HepG2 (cell line): ENCODE measurements around the gene RDM1. TPM values are rescaled to one million over a fixed set of nuclear protein-coding genes. Genes with fewer than 3 reads are reported as not detected.

Experiments
- ATAC-seq: fragments of 200-7000 bp; cut with Tn5 transposase; 3 replicates; pipeline ENCODE4 v1.9.1; 2020; ENCODE audit warnings: mild to moderate bottlenecking, moderate library complexity
- BruUV-seq: library from RNA; stranded (reverse); fragments of 400-500 nt; replicated peaks from 2 replicates; lab custom pipeline; 2021; lab: Mats Ljungman, UMichigan
- CTCF ChIA-PET: fragments of 300-600 bp; formaldehyde crosslinking; extraction: SDS; loops from one replicate; lab custom pipeline; 2021; ENCODE audit warnings: low total read pairs, inconsistent platforms, low intra/inter-chr PET ratio; lab: Yijun Ruan, JAX
- POLR2A ChIA-PET: fragments of 350-600 bp; sonication (Branson Sonifier 250); formaldehyde crosslinking; loops from one replicate; lab custom pipeline; 2020; ENCODE audit warnings: antibody characterized with exemption, inconsistent platforms; lab: Yijun Ruan, JAX
- DNase-seq: peaks from one replicate; pipeline ENCODE4 v3.0.0-alpha.2; 2015; ENCODE audit warnings: low spot score
- FAIRE-seq: peaks from 3 replicates; lab custom pipeline; 2011; peaks lifted over from hg19 to GRCh38; lab: Jason Lieb, UNC
- H2AFZ ChIP-seq: one replicate; pipeline ENCODE4 v1.6.1; 2011; ENCODE audit warnings: low read length, inconsistent platforms
- H3K27ac ChIP-seq: fragments of 300-600 bp; 3 replicates; pipeline ENCODE4 v1.8.0; 2011; ENCODE audit warnings: mixed run types, mild to moderate bottlenecking, mixed read lengths, low read length, inconsistent platforms; ENCODE audit not compliant: insufficient read depth; ENCODE audit errors: extremely low read length
- H3K27me3 ChIP-seq, 2 experiments: fragments of 200-600 bp in 1 of 2; 2 replicates in 1 of 2; 3 replicates in 1 of 2; pipeline versions ENCODE4 v1.6.0 to v1.8.0; 2011; ENCODE audit warnings: low read length in 2 of 2, mild to moderate bottlenecking in 2 of 2, moderate library complexity in 2 of 2, inconsistent platforms in 1 of 2; ENCODE audit not compliant: insufficient read depth in 2 of 2, control insufficient read depth in 1 of 2
- H3K36me3 ChIP-seq, 2 experiments: fragments of 200-600 bp in 1 of 2; replicated peaks in 1 of 2; 2 replicates in 1 of 2; 3 replicates in 1 of 2; pipeline versions ENCODE4 v1.5.1 to v1.8.0; 2011; ENCODE audit warnings: low read length in 2 of 2, inconsistent platforms in 1 of 2; ENCODE audit not compliant: insufficient read depth in 2 of 2, control insufficient read depth in 1 of 2
- H3K4me1 ChIP-seq: 2 replicates; pipeline ENCODE4 v1.5.1; 2012; ENCODE audit warnings: low read length, inconsistent platforms; ENCODE audit not compliant: insufficient read depth
- H3K4me2 ChIP-seq: 2 replicates; pipeline ENCODE4 v1.6.0; 2011; ENCODE audit warnings: low read depth, low read length, inconsistent platforms
- H3K4me3 ChIP-seq, 3 experiments: fragments of 200-600 bp in 1 of 3; sonication (generic), shearing (Covaris generic) in 1 of 3; replicated peaks in 1 of 3; 2 replicates each; pipeline ENCODE4 v1.5.1; 2011 to 2016; ENCODE audit warnings: low read length in 3 of 3, inconsistent platforms in 2 of 3, low read depth in 2 of 3, mild to moderate bottlenecking in 2 of 3, control low read depth in 1 of 3, mixed read lengths in 1 of 3; ENCODE audit not compliant: insufficient read depth in 1 of 3
- H3K79me2 ChIP-seq: one replicate; pipeline ENCODE4 v1.6.1; 2011; ENCODE audit warnings: low read length, inconsistent platforms; ENCODE audit not compliant: insufficient read depth
- H3K9ac ChIP-seq: 2 replicates; pipeline ENCODE4 v1.6.0; 2011; ENCODE audit warnings: mild to moderate bottlenecking, low read depth, low read length, inconsistent platforms; ENCODE audit not compliant: insufficient read depth
- H3K9me3 ChIP-seq: 2 replicates; pipeline ENCODE4 v1.5.1; 2012; ENCODE audit warnings: mild to moderate bottlenecking, low read length
- H4K20me1 ChIP-seq: 2 replicates; pipeline ENCODE4 v1.6.0; 2011; ENCODE audit warnings: inconsistent platforms, mild to moderate bottlenecking, low read length, moderate library complexity; ENCODE audit not compliant: insufficient read depth
- BRCA1 ChIP-seq: sonication (generic); formaldehyde crosslinking; IDR thresholded peaks from 2 replicates; pipeline ENCODE4 v1.4.0; 2020; ENCODE audit warnings: missing genetic modification reagents
- CCDC6 ChIP-seq: sonication (generic); formaldehyde crosslinking; IDR thresholded peaks from 2 replicates; pipeline ENCODE4 v1.8.1; 2022; ENCODE audit warnings: mild to moderate bottlenecking, missing genetic modification reagents, moderate library complexity
- CREB3 ChIP-seq: sonication (generic); formaldehyde crosslinking; IDR thresholded peaks from 2 replicates; pipeline ENCODE4 v1.5.0; 2020; ENCODE audit warnings: missing genetic modification reagents
- FOXK2 ChIP-seq: fragments of 450-650 bp; IDR thresholded peaks from 2 replicates; pipeline ENCODE4 v1.6.1; 2016
- MIER3 ChIP-seq: IDR thresholded peaks from 2 replicates; pipeline ENCODE4 v1.6.1; 2016; ENCODE audit warnings: missing compliant biosample characterization, borderline replicate concordance
- MTA1 ChIP-seq: sonication (generic); formaldehyde crosslinking; IDR thresholded peaks from 2 replicates; pipeline ENCODE4 v1.4.0; 2020; ENCODE audit warnings: missing genetic modification reagents, mild to moderate bottlenecking, borderline replicate concordance
- PCBP2 ChIP-seq: fragments of 200-400 bp; formaldehyde crosslinking; optimal IDR thresholded peaks from 2 replicates; pipeline ENCODE3; 2018; ENCODE audit warnings: low read length, low read depth; ENCODE audit not compliant: poor library complexity, severe bottlenecking
- SIX1 ChIP-seq: sonication (generic); formaldehyde crosslinking; IDR thresholded peaks from 2 replicates; pipeline ENCODE4 v1.4.0; 2020; ENCODE audit warnings: missing genetic modification reagents, borderline replicate concordance
- SRSF9 ChIP-seq: fragments of 200-400 bp; formaldehyde crosslinking; IDR thresholded peaks from 2 replicates; pipeline ENCODE4 v1.6.1; 2018; ENCODE audit warnings: borderline replicate concordance, mild to moderate bottlenecking, low read depth, low read length; ENCODE audit not compliant: insufficient read depth, poor library complexity, severe bottlenecking
- TARDBP ChIP-seq: sonication (generic); formaldehyde crosslinking; IDR thresholded peaks from 2 replicates; pipeline ENCODE4 v1.8.0; 2022; ENCODE audit warnings: mild to moderate bottlenecking, missing genetic modification reagents
- TCF12 ChIP-seq, 2 experiments: fragments of 450-650 bp in 1 of 2; sonication (generic) in 1 of 2; formaldehyde crosslinking in 1 of 2; IDR thresholded peaks; 2 replicates each; pipeline versions ENCODE4 v1.6.1 to v1.8.0; 2017 to 2022; ENCODE audit warnings: antibody characterized with exemption in 1 of 2, mild to moderate bottlenecking in 1 of 2, missing genetic modification reagents in 1 of 2, moderate library complexity in 1 of 2
- ZBTB1 ChIP-seq: sonication (generic); formaldehyde crosslinking; IDR thresholded peaks from 2 replicates; pipeline ENCODE4 v1.4.0; 2020; ENCODE audit warnings: missing genetic modification reagents, borderline replicate concordance
- ZNF720 ChIP-seq: sonication (generic); formaldehyde crosslinking; IDR thresholded peaks from 2 replicates; pipeline ENCODE4 v1.4.0; 2020; ENCODE audit warnings: missing genetic modification reagents
- ZSCAN12 ChIP-seq: sonication (generic); formaldehyde crosslinking; IDR thresholded peaks from 2 replicates; pipeline ENCODE4 v1.9.0; 2021; ENCODE audit warnings: mild to moderate bottlenecking, missing genetic modification reagents
- WGBS: methylation state at CpG from one replicate; pipeline ENCODE4 v1.1.6; 2017; ENCODE audit warnings: low lambda C conversion rate; 5-methylcytosine and 5-hydroxymethylcytosine counted together
- in situ Hi-C: cut with HindIII; loops from 2 replicates; pipeline ENCODE4 v1.10.0; 2017; ENCODE audit warnings: low pct_unique_long_range_greater_than_20kb; ENCODE audit not compliant: extremely low pct_ligation_motif_present
- intact Hi-C: fragments of 100-400 bp; cut with micrococcal nuclease; formaldehyde crosslinking; loops from one replicate; pipeline ENCODE4 v1.10.0; 2022; ENCODE audit not compliant: unreplicated experiment
- polyA plus RNA-seq, 8 experiments: library from polyadenylated mRNA; depleted of rRNA in 3 of 8; stranded (reverse) in 7 of 8; unstranded in 1 of 8; fragments of >200 nt; fragmentation: Illumina TruSeq in 4 of 8; extraction: Trizol in 4 of 8; gene quantifications; 2 replicates each; pipeline versions ENCODE4 v1.2.1 to v1.2.3, GENCODE V29; 2011 to 2016; ENCODE audit warnings: low read depth in 4 of 8, missing spikeins in 1 of 8, mixed read lengths in 1 of 8; ENCODE audit not compliant: insufficient read depth in 1 of 8
- total RNA-seq, 5 experiments: library from RNA; depleted of rRNA; stranded (reverse); fragments of >200 nt; fragmentation: Illumina TruSeq; extraction: Trizol; gene quantifications; 2 replicates each; pipeline ENCODE4 v1.2.3, GENCODE V29; 2016; ENCODE audit warnings: low read depth in 1 of 5
- TF ChIP-seq, protein P1 (sequence below), 2 experiments: sonication (generic) in 1 of 2; formaldehyde crosslinking in 1 of 2; IDR thresholded peaks; 2 replicates each; pipeline versions ENCODE4 v1.5.1 to v1.6.1; 2011 to 2020; ENCODE audit warnings: borderline replicate concordance in 1 of 2, low read depth in 1 of 2, low read length in 1 of 2, mild to moderate bottlenecking in 1 of 2, missing genetic modification reagents in 1 of 2, moderate library complexity in 1 of 2

RDM1 gene
- total and polyA plus RNA-seq, 2 of the 13 experiments (the other 11 are each of a cell fraction or from before 2014, with no cell fraction given), result 0.28 to 0.40 TPM

DNA sequence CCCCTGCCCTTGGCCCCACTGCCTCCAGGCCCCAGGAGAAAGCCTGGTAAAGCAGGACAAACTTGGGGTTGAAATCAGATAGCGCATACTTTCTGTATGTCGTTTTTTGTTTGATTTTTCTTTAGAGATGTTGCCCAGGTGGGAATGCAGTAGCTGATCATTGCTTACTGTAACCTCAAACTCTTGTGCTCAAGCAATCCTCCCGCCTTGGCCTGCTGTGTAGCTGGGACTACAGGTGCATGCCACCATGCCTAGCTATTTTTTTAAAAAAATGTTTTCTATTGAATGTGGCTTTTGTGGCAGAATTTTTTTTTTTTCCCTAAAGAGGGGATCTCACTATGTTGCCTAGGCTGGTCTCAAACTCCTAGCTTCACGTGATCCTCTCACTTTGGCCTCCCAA is 39.3 kb downstream of the RDM1 start:
- H3K4me2 ChIP-seq, result no peak overlapping the region
- no peak for FAIRE-seq
- no peaks in the 10 kb centered on the region for H3K9me3 ChIP-seq
- no peak overlapping the region for H3K4me3 ChIP-seq
- intact Hi-C loops, result no loop called here
- H3K36me3 ChIP-seq, result no peaks in the 10 kb centered on the region
- H3K27ac ChIP-seq, result no peak overlapping the region
- no TSS peak for BruUV-seq
- ChIA-PET CTCF (no interaction called here), POLR2A (no interaction called here)
- H2AFZ ChIP-seq, result no peak overlapping the region
- WGBS, result 50% methylated on average over 4 of the region's 4 CpGs
- no peaks in the 10 kb centered on the region for H4K20me1 ChIP-seq
- no peaks in the 10 kb centered on the region for H3K4me1 ChIP-seq
- in situ Hi-C loops, result no loop called here
- H3K9ac ChIP-seq, result no peak overlapping the region
- no peak for ATAC-seq
- H3K27me3 ChIP-seq, result peaks cover 1 to 10% of the 10 kb centered on the region in 2 experiments; a peak in 2 of 5 replicates
- H3K79me2 ChIP-seq, result no peaks in the 10 kb centered on the region
- DNase-seq, result no peak
- TF ChIP-seq TCF12 (IDR thresholded peaks at IDR 0.05) (no peak), TCF12 (CRISPR knock-in tag; IDR thresholded peaks at IDR 0.05) (no peak), CCDC6 (no peak), PCBP2 (no peak), ZNF720 (CRISPR knock-in tag) (no peak), ZBTB1 (CRISPR knock-in tag) (no peak), SIX1 (CRISPR knock-in tag) (no peak), CREB3 (CRISPR knock-in tag) (no peak), SRSF9 (no peak), MTA1 (CRISPR knock-in tag) (no peak), ZSCAN12 (CRISPR knock-in tag) (no peak), MIER3 (no peak), BRCA1 (no peak), FOXK2 (no peak), TARDBP (no peak)
- TF ChIP-seq, protein P1, sequence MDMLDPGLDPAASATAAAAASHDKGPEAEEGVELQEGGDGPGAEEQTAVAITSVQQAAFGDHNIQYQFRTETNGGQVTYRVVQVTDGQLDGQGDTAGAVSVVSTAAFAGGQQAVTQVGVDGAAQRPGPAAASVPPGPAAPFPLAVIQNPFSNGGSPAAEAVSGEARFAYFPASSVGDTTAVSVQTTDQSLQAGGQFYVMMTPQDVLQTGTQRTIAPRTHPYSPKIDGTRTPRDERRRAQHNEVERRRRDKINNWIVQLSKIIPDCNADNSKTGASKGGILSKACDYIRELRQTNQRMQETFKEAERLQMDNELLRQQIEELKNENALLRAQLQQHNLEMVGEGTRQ (IDR thresholded peaks at IDR 0.05; ENCODE audit: low read depth, low read length), result no peak
- TF ChIP-seq, protein P1 (CRISPR knock-in tag; IDR thresholded peaks at IDR 0.05; ENCODE audit: borderline replicate concordance), result no peak
